Small intestine (tissue), 7 donors: Measurements from ENCODE around the gene DYDC1. TPM values are rescaled to one million over a fixed set of nuclear protein-coding genes. Genes with fewer than 3 reads are reported as not detected.

Source experiments
- DNase-seq, 2 donors: peaks; one replicate each; pipeline versions ENCODE4 v3.0.0 to v3.0.0-alpha.2; 2013
- FAIRE-seq: peaks from 2 replicates; lab custom pipeline; 2012; peaks lifted over from hg19 to GRCh38; lab: Jason Lieb, UNC
- H3K27ac ChIP-seq, 3 donors: one replicate each; pipeline ENCODE4 v1.5.1; 2013; ENCODE audit warnings: low read length in 2 of 3, mild to moderate bottlenecking in 2 of 3, control low read depth in 1 of 3, inconsistent platforms in 1 of 3, low read depth in 1 of 3, moderate library complexity in 1 of 3
- H3K27me3 ChIP-seq, 3 donors: one replicate each; pipeline ENCODE4 v1.6.1; 2013; ENCODE audit warnings: low read length in 3 of 3, inconsistent platforms in 1 of 3; ENCODE audit not compliant: control insufficient read depth in 3 of 3, insufficient read depth in 3 of 3
- H3K36me3 ChIP-seq, 3 donors: one replicate each; pipeline ENCODE4 v1.6.1; 2013; ENCODE audit warnings: low read length in 3 of 3, inconsistent platforms in 1 of 3, low read depth in 1 of 3, mild to moderate bottlenecking in 1 of 3, moderate library complexity in 1 of 3; ENCODE audit not compliant: control insufficient read depth in 3 of 3, insufficient read depth in 2 of 3
- H3K4me1 ChIP-seq, 3 donors: one replicate each; pipeline ENCODE4 v1.6.1; 2013; ENCODE audit warnings: low read length in 2 of 3, inconsistent platforms in 1 of 3, low read depth in 1 of 3, mild to moderate bottlenecking in 1 of 3, moderate library complexity in 1 of 3; ENCODE audit not compliant: control insufficient read depth in 3 of 3, insufficient read depth in 2 of 3
- H3K4me3 ChIP-seq, 3 donors: one replicate each; pipeline ENCODE4 v1.5.1; 2013; ENCODE audit warnings: low read length in 3 of 3, control low read depth in 1 of 3, inconsistent platforms in 1 of 3, low read depth in 1 of 3, mild to moderate bottlenecking in 1 of 3, moderate library complexity in 1 of 3
- H3K9me3 ChIP-seq, 2 donors: one replicate each; pipeline ENCODE4 v1.6.1; 2013; ENCODE audit warnings: low read depth in 1 of 2, low read length in 1 of 2; ENCODE audit not compliant: control insufficient read depth in 2 of 2, insufficient read depth in 1 of 2
- WGBS, 3 donors: extraction: QIAGEN DNeasy Blood & Tissue Kit; methylation state at CpG; one replicate each; pipeline ENCODE4 v1.1.7; 2013; 5-methylcytosine and 5-hydroxymethylcytosine counted together
- polyA plus RNA-seq, 4 donors: library from polyadenylated mRNA; stranded (reverse) in 3 of 4; unstranded in 1 of 4; fragments of 200-250 nt in 3 of 4; fragments of 120-200 nt in 1 of 4; gene quantifications; one replicate each; pipeline versions ENCODE4 v1.2.1 to v1.2.3, GENCODE V29; 2013
- donor health status: healthy with polysubstance abuse.
- donor health status: control.
- donor health status: control.
- donor health status: Bipolar disorder and iron deficiency.
- donor health status: healthy.

The DYDC1 gene
- polyA plus RNA-seq, 4 donors, result not detected

- H3K36me3 ChIP-seq, result no peaks in the 10 kb centered on the region
- FAIRE-seq (no peak), DNase-seq (no peak)
- no peaks in the 10 kb centered on the region for H3K9me3 ChIP-seq
- no peak overlapping the region for H3K27ac ChIP-seq
- 48 to 60% (median 49%) methylated on average over 6 of the region's 6 CpGs for WGBS, 3 donors
- H3K27me3 ChIP-seq, result peaks cover 0 to 5% (median 0%) of the 10 kb centered on the region in 3 donors
- no peak overlapping the region for H3K4me3 ChIP-seq
- no peaks in the 10 kb centered on the region for H3K4me1 ChIP-seq
Measured at GRCh38 chr10:80324891-80325364, 31.6 kb downstream of the DYDC1 start.

- FAIRE-seq (no peak), DNase-seq (no peak)
- Histone ChIP-seq H3K4me1 (no peaks in the 10 kb centered on the region), H3K9me3 (no peaks in the 10 kb centered on the region), H3K4me3 (no peak overlapping the region), H3K27me3 (peaks cover 0 to 5% (median 0%) of the 10 kb centered on the region in 3 donors), H3K36me3 (no peaks in the 10 kb centered on the region), H3K27ac (no peak overlapping the region)
- 54 to 73% (median 70%) methylated on average over 1 of the region's 1 CpG for WGBS, 3 donors
Measured at GRCh38 chr10:80324086-80324485, 32.5 kb downstream of the DYDC1 start.

GRCh38 chr10:80323311-80323710 lies 33.2 kb downstream of the DYDC1 start:
- Histone ChIP-seq H3K27me3 (peaks cover 0 to 3% (median 0%) of the 10 kb centered on the region in 3 donors), H3K4me1 (no peaks in the 10 kb centered on the region), H3K36me3 (no peaks in the 10 kb centered on the region), H3K4me3 (no peak overlapping the region), H3K27ac (no peak overlapping the region), H3K9me3 (no peaks in the 10 kb centered on the region)
- WGBS, 3 donors, result 50 to 64% (median 54%) methylated on average over 3 of the region's 3 CpGs
- FAIRE-seq, result no peak
- DNase-seq, result no peak

GRCh38 chr10:80322711-80323110 lies 33.8 kb downstream of the DYDC1 start:
- H3K27ac ChIP-seq, result no peak overlapping the region
- H3K9me3 ChIP-seq, result no peaks in the 10 kb centered on the region
- FAIRE-seq, result no peak
- peaks cover 0 to 3% (median 0%) of the 10 kb centered on the region in 3 donors for H3K27me3 ChIP-seq
- H3K4me1 ChIP-seq, result no peaks in the 10 kb centered on the region
- H3K4me3 ChIP-seq, result no peak overlapping the region
- DNase-seq, result no peak
- H3K36me3 ChIP-seq, result no peaks in the 10 kb centered on the region
- WGBS, 3 donors, result 63 to 72% (median 63%) methylated on average over 1 of the region's 1 CpG

- Histone ChIP-seq H3K36me3 (no peaks in the 10 kb centered on the region), H3K4me3 (no peak overlapping the region), H3K27ac (no peak overlapping the region), H3K27me3 (peaks cover 0 to 3% (median 0%) of the 10 kb centered on the region in 3 donors), H3K9me3 (no peaks in the 10 kb centered on the region), H3K4me1 (no peaks in the 10 kb centered on the region)
- DNase-seq (no peak), FAIRE-seq (no peak)
- WGBS, 3 donors, result 70 to 83% (median 73%) methylated on average over 2 of the region's 2 CpGs
Measured at GRCh38 chr10:80322158-80322557, 34.4 kb downstream of the DYDC1 start.

- 67 to 78% (median 76%) methylated on average over 5 of the region's 5 CpGs for WGBS, 3 donors
- Histone ChIP-seq H3K9me3 (no peaks in the 10 kb centered on the region), H3K4me3 (no peak overlapping the region), H3K36me3 (no peaks in the 10 kb centered on the region), H3K27me3 (peaks cover 0 to 3% (median 0%) of the 10 kb centered on the region in 3 donors), H3K4me1 (no peaks in the 10 kb centered on the region), H3K27ac (no peak overlapping the region)
- DNase-seq, result no peak
- FAIRE-seq, result no peak
Measured at GRCh38 chr10:80321183-80321582, 35.4 kb downstream of the DYDC1 start.

- Histone ChIP-seq H3K27me3 (peaks cover 0 to 3% (median 0%) of the 10 kb centered on the region in 3 donors), H3K4me3 (no peak overlapping the region), H3K36me3 (no peaks in the 10 kb centered on the region), H3K4me1 (no peaks in the 10 kb centered on the region), H3K9me3 (no peaks in the 10 kb centered on the region), H3K27ac (peak overlapping the region in 1 of 3 donors; percentile 11)
- DNase-seq, result no peak
- FAIRE-seq, result no peak
Measured at GRCh38 chr10:80320377-80320776, 36.2 kb downstream of the DYDC1 start.

- no peaks in the 10 kb centered on the region for H3K4me1 ChIP-seq
- 77 to 94% (median 93%) methylated on average over 2 of the region's 2 CpGs for WGBS, 3 donors
- no peaks in the 10 kb centered on the region for H3K36me3 ChIP-seq
- no peaks in the 10 kb centered on the region for H3K9me3 ChIP-seq
- DNase-seq, result no peak
- no peak for FAIRE-seq
- H3K27me3 ChIP-seq, result peaks cover 0 to 3% (median 0%) of the 10 kb centered on the region in 3 donors
- H3K4me3 ChIP-seq, result no peak overlapping the region
- H3K27ac ChIP-seq, result no peak overlapping the region
Measured at GRCh38 chr10:80319725-80320290, 36.7 kb downstream of the DYDC1 start.

GRCh38 chr10:80319318-80319717 lies 37.2 kb downstream of the DYDC1 start:
- no peak for FAIRE-seq
- H3K9me3 ChIP-seq, result no peaks in the 10 kb centered on the region
- no peak overlapping the region for H3K27ac ChIP-seq

More at GRCh38 chr10:80319318-80319717, 37.2 kb downstream of the DYDC1 start:
- Histone ChIP-seq H3K36me3 (no peaks in the 10 kb centered on the region), H3K4me3 (no peak overlapping the region), H3K4me1 (no peaks in the 10 kb centered on the region), H3K27me3 (peaks cover 0 to 3% (median 0%) of the 10 kb centered on the region in 3 donors)
- DNase-seq, result no peak
- 56 to 74% (median 60%) methylated on average over 2 of the region's 2 CpGs for WGBS, 3 donors
